A549 (cell line): ENCODE measurements around the gene RAB4B.

ENCODE experiments used
- CBX2 ChIP-seq: fragments of 200-600 bp; sonication (generic); IDR thresholded peaks from 2 replicates; pipeline ENCODE4 v1.6.1; 2016; ENCODE audit warnings: low read depth, mild to moderate bottlenecking, borderline replicate concordance
- CBX8 ChIP-seq: fragments of 200-600 bp; sonication (generic); IDR thresholded peaks from 2 replicates; pipeline ENCODE4 v1.6.1; 2016
- CTCF ChIP-seq: fragments of >200 bp; sonication (Bioruptor Twin); formaldehyde crosslinking; IDR thresholded peaks from 3 replicates; pipeline ENCODE4 v1.5.1; 2016
- EP300 ChIP-seq, 2 experiments: fragments of >200 bp; sonication (Bioruptor Twin); formaldehyde crosslinking; IDR thresholded peaks; 2 replicates in 1 of 2; 3 replicates in 1 of 2; pipeline ENCODE4 v1.6.1; 2016 to 2017
- JUN ChIP-seq, 2 experiments: fragments of >200 bp; sonication (Bioruptor Twin); formaldehyde crosslinking; IDR thresholded peaks; 2 replicates in 1 of 2; 3 replicates in 1 of 2; pipeline ENCODE4 v1.6.1; 2016 to 2017
- POLR2A ChIP-seq: IDR thresholded peaks from 2 replicates; pipeline ENCODE4 v1.6.1; 2012; ENCODE audit warnings: mild to moderate bottlenecking, low read length
- REST ChIP-seq: fragments of 200-600 bp; sonication (generic); IDR thresholded peaks from 2 replicates; pipeline ENCODE4 v1.6.1; 2016; ENCODE audit warnings: antibody characterized with exemption, mild to moderate bottlenecking, moderate library complexity
- RFX5 ChIP-seq: fragments of 450-650 bp; IDR thresholded peaks from 2 replicates; pipeline ENCODE4 v1.7.1; 2014; ENCODE audit warnings: antibody characterized with exemption, mild to moderate bottlenecking, moderate library complexity

- no peak for TF ChIP-seq CTCF
- TF ChIP-seq EP300 (IDR thresholded peaks at IDR 0.05) = no peak
- no peak for TF ChIP-seq CBX2
- no peak for TF ChIP-seq POLR2A
- no peak for TF ChIP-seq RFX5
- no peak for TF ChIP-seq JUN (IDR thresholded peaks at IDR 0.05)
- TF ChIP-seq REST = no peak
- TF ChIP-seq CBX8 = no peak
Measured at GRCh38 chr19:40752257-40752781, 25.7 kb upstream of the RAB4B start.
